HCT116 (cell line): ENCODE data around the gene ZNF430. TPM values are rescaled to one million over a fixed set of nuclear protein-coding genes. Genes with fewer than 3 reads are reported as not detected.

Experiments used
- ATAC-seq: fragments of 200-7000 bp; cut with Tn5 transposase; 2 replicates; pipeline ENCODE4 v1.9.1; 2020; ENCODE audit warnings: mild to moderate bottlenecking, moderate library complexity
- BruUV-seq: library from RNA; stranded (reverse); fragments of 400-500 nt; replicated peaks from 2 replicates; lab custom pipeline; 2021; lab: Mats Ljungman, UMichigan
- CTCF ChIA-PET: fragments of 300-600 bp; sonication (Branson Sonifier 250); formaldehyde crosslinking; loops from one replicate; lab custom pipeline; 2021; ENCODE audit warnings: antibody characterized with exemption; lab: Charles Lee
- POLR2A ChIA-PET: fragments of 300-600, 350-600 bp; sonication (Branson Sonifier 250); formaldehyde crosslinking; loops from one replicate; lab custom pipeline; 2021; ENCODE audit warnings: antibody characterized with exemption; lab: Charles Lee
- RAD21 ChIA-PET, 2 experiments: fragments of 300-600 bp; sonication (Branson Sonifier 250); formaldehyde crosslinking; loops; one replicate each; lab custom pipeline; 2023; ENCODE audit warnings: low total read pairs in 2 of 2; ENCODE audit not compliant: uncharacterized antibody in 2 of 2, unreplicated experiment in 2 of 2, low non-redundant PET in 1 of 2; lab: Charles Lee
- DNase-seq: peaks from one replicate; pipeline ENCODE4 v3.0.0-alpha.2; 2010; ENCODE audit warnings: low read depth, low spot score
- H2AFZ ChIP-seq: fragments of 200-600 bp; shearing (Covaris generic), sonication (generic); 2 replicates; pipeline ENCODE4 v1.6.1; 2017; ENCODE audit warnings: low read depth, mixed run types, mixed read lengths, antibody characterized with exemption, low read length; ENCODE audit not compliant: poor library complexity, severe bottlenecking
- H3K27ac ChIP-seq: 2 replicates; pipeline ENCODE4 v1.5.1; 2012; ENCODE audit warnings: low read depth, low read length
- H3K27me3 ChIP-seq: fragments of 200-600 bp; sonication (generic); 2 replicates; pipeline ENCODE4 v1.6.1; 2016; ENCODE audit warnings: mixed run types, low read length, mixed read lengths; ENCODE audit not compliant: insufficient read depth
- H3K36me3 ChIP-seq, 2 experiments: fragments of 200-500 bp in 1 of 2; fragments of 200-600 bp in 1 of 2; sonication (Bioruptor generic) in 1 of 2; sonication (generic) in 1 of 2; 2 replicates each; pipeline versions ENCODE4 v1.5.1 to v1.6.1; 2014 to 2016; ENCODE audit warnings: low read length in 2 of 2, inconsistent platforms in 1 of 2, mixed read lengths in 1 of 2, mixed run types in 1 of 2; ENCODE audit not compliant: insufficient read depth in 2 of 2, control insufficient read depth in 1 of 2
- H3K4me1 ChIP-seq, 2 experiments: fragments of 200-600 bp in 1 of 2; sonication (generic) in 1 of 2; 2 replicates each; pipeline versions ENCODE4 v1.5.1 to v1.6.1; 2012 to 2017; ENCODE audit warnings: low read length in 2 of 2, inconsistent platforms in 1 of 2, mild to moderate bottlenecking in 1 of 2, mixed read lengths in 1 of 2, mixed run types in 1 of 2, moderate library complexity in 1 of 2; ENCODE audit not compliant: insufficient read depth in 2 of 2, control insufficient read depth in 1 of 2
- H3K4me2 ChIP-seq: fragments of 200-600 bp; sonication (generic); 2 replicates; pipeline ENCODE4 v1.6.1; 2017; ENCODE audit warnings: mixed run types, low read length, mixed read lengths
- H3K4me3 ChIP-seq, 2 experiments: fragments of 200-600 bp in 1 of 2; sonication (generic) in 1 of 2; replicated peaks in 1 of 2; 2 replicates each; pipeline ENCODE4 v1.5.1; 2011 to 2016; ENCODE audit warnings: low read length in 2 of 2, control low read depth in 1 of 2, low read depth in 1 of 2, mild to moderate bottlenecking in 1 of 2, mixed read lengths in 1 of 2, mixed run types in 1 of 2
- H3K79me2 ChIP-seq: fragments of 200-600 bp; sonication (generic); 2 replicates; pipeline ENCODE4 v1.6.1; 2017; ENCODE audit warnings: mild to moderate bottlenecking, mixed run types, low read length, moderate library complexity, mixed read lengths; ENCODE audit not compliant: insufficient read depth
- H3K9ac ChIP-seq: fragments of 200-600 bp; sonication (generic); 2 replicates; pipeline ENCODE4 v1.6.1; 2016; ENCODE audit warnings: low read length, mixed read lengths
- H3K9me2 ChIP-seq: fragments of 200-600 bp; sonication (generic), shearing (Covaris generic); 2 replicates; pipeline ENCODE4 v1.6.1; 2017; ENCODE audit warnings: mixed run types, mild to moderate bottlenecking, moderate library complexity; ENCODE audit not compliant: insufficient read depth
- H3K9me3 ChIP-seq, 2 experiments: fragments of 200-500 bp in 1 of 2; fragments of 200-600 bp in 1 of 2; sonication (Bioruptor generic) in 1 of 2; sonication (generic) in 1 of 2; 2 replicates each; pipeline ENCODE4 v1.6.1; 2014 to 2017; ENCODE audit warnings: low read length in 2 of 2, mixed read lengths in 2 of 2, inconsistent platforms in 1 of 2, low read depth in 1 of 2, mild to moderate bottlenecking in 1 of 2, mixed run types in 1 of 2, moderate library complexity in 1 of 2; ENCODE audit not compliant: control insufficient read depth in 1 of 2, insufficient read depth in 1 of 2
- H4K20me1 ChIP-seq: fragments of 200-600 bp; sonication (generic), shearing (Covaris generic); 2 replicates; pipeline ENCODE4 v1.6.1; 2017; ENCODE audit warnings: mixed run types, mild to moderate bottlenecking, moderate library complexity; ENCODE audit not compliant: insufficient read depth
- CEBPB ChIP-seq: IDR thresholded peaks from 2 replicates; pipeline ENCODE4 v1.6.1; 2012; ENCODE audit warnings: low read depth
- CTCF ChIP-seq, 3 experiments: fragments of 200-600 bp in 1 of 3; sonication (generic) in 1 of 3; IDR thresholded peaks in 2 of 3; conservative IDR thresholded peaks in 1 of 3; 2 replicates each; pipeline ENCODE4 v1.5.1; 2012 to 2017; ENCODE audit warnings: low read depth in 2 of 3, low read length in 2 of 3, antibody characterized with exemption in 1 of 3, borderline replicate concordance in 1 of 3, control low read depth in 1 of 3, mild to moderate bottlenecking in 1 of 3, mixed read lengths in 1 of 3, mixed run types in 1 of 3, moderate library complexity in 1 of 3; ENCODE audit not compliant: insufficient read depth in 1 of 3
- EGR1 ChIP-seq: IDR thresholded peaks from 2 replicates; pipeline ENCODE4 v1.6.1; 2012; ENCODE audit warnings: low read depth
- JUND ChIP-seq: IDR thresholded peaks from 2 replicates; pipeline ENCODE4 v1.6.1; 2012
- POLR2A ChIP-seq: IDR thresholded peaks from 2 replicates; pipeline ENCODE4 v1.7.0; 2011; ENCODE audit warnings: borderline replicate concordance; ENCODE audit not compliant: insufficient read depth, insufficient read length; ENCODE audit errors: extremely low read depth
- RAD21 ChIP-seq: IDR thresholded peaks from 2 replicates; pipeline ENCODE4 v1.6.1; 2012; ENCODE audit warnings: low read depth, mild to moderate bottlenecking
- ZFX ChIP-seq: fragments of 450-650 bp; IDR thresholded peaks from 2 replicates; pipeline ENCODE4 v1.6.1; 2017
- ZNF274 ChIP-seq: fragments of 200-500 bp; sonication (Bioruptor generic); IDR thresholded peaks from 2 replicates; pipeline ENCODE4 v1.6.1; 2014; ENCODE audit warnings: mild to moderate bottlenecking, low read depth, low read length, inconsistent platforms
- intact Hi-C: fragments of 100-400 bp; cut with micrococcal nuclease; formaldehyde crosslinking; loops from 2 replicates; pipeline ENCODE4 v1.10.0; 2022
- total RNA-seq: library from RNA; stranded (reverse); gene quantifications from one replicate; pipeline ENCODE4 v1.2.1, GENCODE V29; 2021; ENCODE audit not compliant: unreplicated experiment

The ZNF430 gene
- total RNA-seq, 1 experiment from 2014 or later = 8.4 TPM

DNA sequence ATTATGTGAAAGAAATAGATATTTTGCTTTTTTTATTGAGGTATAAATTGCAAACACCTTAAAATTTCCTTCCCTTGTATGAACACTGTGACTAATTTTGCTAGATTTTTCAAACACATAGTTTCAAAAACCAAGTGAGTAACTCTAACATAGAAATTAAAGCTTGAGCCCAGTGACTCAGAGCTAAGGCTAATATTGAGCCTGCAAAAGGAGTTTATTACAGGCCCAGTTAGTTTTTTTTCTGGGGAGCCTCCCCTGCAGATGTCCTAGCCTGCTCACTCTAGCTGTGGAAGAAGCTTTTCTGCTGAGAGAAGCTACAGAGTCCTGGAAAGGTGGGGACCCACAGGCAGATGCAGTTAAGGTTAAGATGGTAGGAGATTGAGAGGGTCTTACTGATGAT is 3.4 kb downstream of the ZNF430 start:
- intact Hi-C loops = loop anchor here (5.0 kb wide), 2 partner anchors 58 to 118 kb away; partner anchors contain the start of genes ZNF431 and ZNF714
- ATAC-seq (no peak), DNase-seq (no peak)
- no peak overlapping the region for H3K4me3 ChIP-seq
- peaks cover 67% of the 10 kb centered on the region for H3K79me2 ChIP-seq
- ChIA-PET RAD21 (no interaction called here), CTCF (no interaction called here), POLR2A (no interaction called here)
- TF ChIP-seq EGR1 (no peak), CEBPB (no peak), CTCF (IDR thresholded peaks at IDR 0.05 in 2 of 3, conservative IDR thresholded peaks at IDR 0.05 in 1 of 3; ENCODE audit: borderline replicate concordance in 1 of 3, insufficient read depth in 1 of 3, low read depth in 2 of 3, low read length in 2 of 3) (no peak), POLR2A (no peak), ZFX (no peak)
- no peaks in the 10 kb centered on the region for H3K9me2 ChIP-seq
- H3K27ac ChIP-seq = peak overlapping the region; percentile 41; the same call in 1 of the 2 replicates
- H4K20me1 ChIP-seq = no peaks in the 10 kb centered on the region
- peaks cover 9 to 12% of the 10 kb centered on the region in 2 experiments; a peak in 3 of 4 replicates for H3K36me3 ChIP-seq
- H3K27me3 ChIP-seq = no peaks in the 10 kb centered on the region
- H3K4me1 ChIP-seq = peaks cover 26 to 30% of the 10 kb centered on the region in 2 experiments
- H3K9me3 ChIP-seq = no peaks in the 10 kb centered on the region
- H3K9ac ChIP-seq = no peak overlapping the region
- peak overlapping the region; percentile 84 for H3K4me2 ChIP-seq
- no TSS peak for BruUV-seq
- no peak overlapping the region for H2AFZ ChIP-seq

GRCh38 chr19:21028969-21029268 is 8.5 kb downstream of the ZNF430 start:
- TF ChIP-seq RAD21 (no peak), ZNF274 (no peak), JUND (no peak)
- Histone ChIP-seq H4K20me1 (no peaks in the 10 kb centered on the region; the same call in 1 of the 2 replicates), H3K27ac (no peak overlapping the region), H3K27me3 (no peaks in the 10 kb centered on the region), H3K36me3 (peaks cover 9 to 10% of the 10 kb centered on the region in 2 experiments; a peak in 3 of 4 replicates), H3K79me2 (peaks cover 75% of the 10 kb centered on the region), H3K4me3 (no peak overlapping the region), H3K4me1 (peaks cover 2 to 3% of the 10 kb centered on the region in 2 experiments), H3K9me2 (no peaks in the 10 kb centered on the region), H3K9me3 (no peaks in the 10 kb centered on the region), H3K9ac (no peak overlapping the region), H3K4me2 (no peak overlapping the region), H2AFZ (no peak overlapping the region)
- no peak for DNase-seq
- intact Hi-C loops = no loop called here
- ChIA-PET POLR2A (no interaction called here), CTCF (no interaction called here), RAD21 (no interaction called here)
- no peak for ATAC-seq
- no TSS peak for BruUV-seq
